Activated T-cell treated with anti-CD3 and anti-CD28 coated beads, Interleukin-2, amount 50 U/mL, for 4 hours (primary cell): ENCODE data around the gene ATIC. TPM values are rescaled to one million over a fixed set of nuclear protein-coding genes. Genes with fewer than 3 reads are reported as not detected.

Experiments used
- ATAC-seq, 2 donors: fragments of 200-7000 bp; cut with Tn5 transposase; one replicate each; pipeline ENCODE4 v1.10.0; 2021
- DNase-seq: peaks from one replicate; pipeline ENCODE4 v3.0.0-alpha.2; 2020
- H3K27me3 Mint-ChIP-seq: one replicate; pipeline ENCODE4 v1.8.0; 2021; ENCODE audit warnings: low read depth, mixed read lengths
- H3K36me3 Mint-ChIP-seq: one replicate; pipeline ENCODE4 v1.8.0; 2022; ENCODE audit warnings: mixed read lengths; ENCODE audit not compliant: insufficient read depth
- H3K4me1 Mint-ChIP-seq: one replicate; pipeline ENCODE4 v1.8.0; 2021; ENCODE audit warnings: low read depth, mixed read lengths
- H3K4me3 Mint-ChIP-seq: one replicate; pipeline ENCODE4 v1.8.0; 2021; ENCODE audit warnings: mild to moderate bottlenecking, moderate library complexity, mixed read lengths
- H3K9me3 Mint-ChIP-seq: one replicate; pipeline ENCODE4 v1.8.0; 2021; ENCODE audit warnings: mixed read lengths
- total RNA-seq, 3 donors: library from RNA; stranded (reverse); gene quantifications; one replicate each; pipeline ENCODE4 v1.2.1, GENCODE V29; 2021

ATIC gene
- total RNA-seq, 3 donors from 2014 or later = 289 to 356 (median 345) TPM

DNA sequence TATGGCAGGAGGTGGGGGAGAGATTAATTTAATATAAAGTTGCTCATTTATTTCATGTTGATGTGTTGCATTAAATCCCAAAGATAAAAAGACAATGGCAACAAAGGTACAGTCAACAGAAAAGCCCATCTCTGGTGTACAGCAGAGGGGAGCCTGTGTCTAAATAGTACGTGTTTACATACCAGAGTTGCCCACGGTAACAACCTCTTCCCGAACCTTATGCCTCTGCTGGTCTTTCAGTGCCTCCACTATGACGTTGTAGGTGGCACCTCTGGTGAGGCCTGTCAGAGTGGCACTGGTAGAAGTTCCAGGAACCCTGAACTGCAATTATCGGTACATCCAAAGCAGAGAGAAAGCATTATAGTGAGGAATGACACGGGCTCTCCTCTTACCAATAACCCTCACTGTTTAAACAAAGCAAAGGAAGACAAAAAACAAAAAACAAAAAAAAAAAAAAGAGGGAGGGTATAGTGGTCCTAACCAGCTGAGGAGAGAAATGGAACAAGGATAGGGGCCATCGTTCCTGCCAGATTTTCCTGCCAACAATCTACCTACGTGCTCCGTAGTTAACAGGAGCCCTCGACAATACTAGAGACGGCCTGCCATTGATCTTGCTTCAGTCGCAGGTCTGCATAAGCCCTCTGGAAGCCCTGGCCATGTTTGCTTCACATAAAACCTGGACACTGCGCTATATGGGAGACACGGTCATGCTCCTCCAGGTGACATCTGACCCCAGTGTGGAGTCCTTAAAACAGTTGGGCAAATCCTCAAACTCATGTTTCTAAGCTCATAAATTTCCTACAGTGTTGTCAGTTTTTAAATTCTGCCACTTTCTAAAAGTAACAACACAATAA, 58.5 kb downstream of the ATIC start:
- Mint-ChIP-seq H3K4me3 (no peak overlapping the region), H3K27me3 (no peaks in the 10 kb centered on the region), H3K9me3 (no peaks in the 10 kb centered on the region), H3K36me3 (peaks cover 12% of the 10 kb centered on the region), H3K4me1 (no peaks in the 10 kb centered on the region)
- DNase-seq (no peak), ATAC-seq (no peak)

DNA sequence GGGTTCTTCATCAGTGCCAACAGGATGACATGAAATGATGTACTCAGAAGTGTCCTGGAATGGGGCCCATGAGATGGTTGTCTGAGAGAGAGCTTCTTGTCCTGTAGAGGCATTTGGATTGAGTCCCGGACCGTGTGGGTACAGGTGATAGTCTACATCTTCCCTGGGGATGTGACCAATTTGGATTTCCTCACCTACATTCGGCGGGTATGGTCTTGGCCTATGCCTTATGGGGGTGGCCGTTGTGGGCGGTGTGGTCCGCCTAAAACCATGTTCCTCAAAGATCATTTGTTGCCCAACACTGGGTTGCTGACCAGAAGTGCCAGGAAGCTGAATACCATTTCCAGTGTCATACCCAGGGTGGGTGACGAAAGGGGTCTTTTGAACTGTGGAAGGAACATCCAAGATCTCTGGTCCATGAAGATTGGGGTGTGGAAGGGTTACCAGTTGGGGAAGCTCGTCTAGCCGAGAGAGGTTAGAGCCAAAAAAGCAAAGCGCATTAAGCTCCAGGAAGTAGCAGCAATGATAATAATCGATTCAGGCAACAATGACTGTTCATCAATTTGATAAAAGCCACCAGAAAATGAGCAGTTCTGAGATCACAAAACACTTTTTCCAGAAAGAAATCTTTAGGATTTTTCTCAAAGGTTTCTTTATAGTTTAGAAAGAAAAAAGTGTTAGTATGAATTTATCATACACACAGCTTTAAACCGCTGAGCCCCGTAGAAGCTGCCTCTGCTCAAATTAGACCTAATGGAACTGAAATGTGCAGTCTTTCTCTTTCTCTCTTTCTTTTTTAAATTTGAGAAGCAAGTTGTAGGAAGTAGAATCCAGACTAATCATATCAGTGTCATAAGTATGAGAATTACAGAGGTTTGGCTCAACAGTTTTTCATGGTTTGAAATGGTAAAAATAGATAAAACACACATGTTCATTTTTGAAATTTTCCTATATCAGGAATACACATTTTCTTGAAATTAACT, 60.3 kb downstream of the ATIC start:
- Mint-ChIP-seq H3K4me3 (no peak overlapping the region), H3K4me1 (no peaks in the 10 kb centered on the region), H3K9me3 (no peaks in the 10 kb centered on the region), H3K36me3 (peaks cover 9% of the 10 kb centered on the region), H3K27me3 (no peaks in the 10 kb centered on the region)
- ATAC-seq (no peak), DNase-seq (no peak)

DNA sequence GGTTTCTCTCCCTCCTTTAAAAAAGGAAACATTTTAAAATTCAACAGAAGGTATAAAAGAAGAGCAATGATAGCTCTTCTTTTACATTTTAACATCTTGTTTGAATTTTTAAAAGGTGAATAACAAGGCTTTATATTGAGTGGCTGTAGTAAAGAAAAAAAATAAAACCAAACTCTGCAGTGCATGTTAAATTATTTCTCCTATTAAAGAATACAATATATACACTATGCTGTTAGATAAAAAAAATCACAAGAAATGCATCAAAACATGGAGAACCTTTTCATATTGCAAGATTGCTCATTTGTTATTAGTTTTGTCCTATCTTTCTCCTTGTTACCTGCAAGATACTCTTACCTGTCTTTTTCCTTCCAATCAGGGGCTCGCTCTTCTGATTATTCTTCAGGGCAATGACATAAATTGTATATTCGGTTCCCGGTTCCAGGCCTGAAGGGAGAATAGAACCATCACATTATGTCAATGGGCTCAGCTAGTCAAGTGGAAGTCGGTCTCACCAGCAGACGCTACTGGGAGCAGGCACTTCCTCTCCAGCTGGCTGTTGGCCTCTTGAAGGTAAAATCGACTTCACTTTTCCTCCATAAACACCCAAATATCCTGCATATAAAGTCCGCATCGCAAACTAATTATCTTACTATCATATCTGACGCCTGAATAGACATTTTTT, 61.2 kb downstream of the ATIC start:
- DNase-seq (no peak), ATAC-seq (no peak)
- H3K36me3 Mint-ChIP-seq = peaks cover 8% of the 10 kb centered on the region
- no peaks in the 10 kb centered on the region for H3K27me3 Mint-ChIP-seq
- no peak overlapping the region for H3K4me3 Mint-ChIP-seq
- H3K9me3 Mint-ChIP-seq = no peaks in the 10 kb centered on the region
- no peaks in the 10 kb centered on the region for H3K4me1 Mint-ChIP-seq

DNA sequence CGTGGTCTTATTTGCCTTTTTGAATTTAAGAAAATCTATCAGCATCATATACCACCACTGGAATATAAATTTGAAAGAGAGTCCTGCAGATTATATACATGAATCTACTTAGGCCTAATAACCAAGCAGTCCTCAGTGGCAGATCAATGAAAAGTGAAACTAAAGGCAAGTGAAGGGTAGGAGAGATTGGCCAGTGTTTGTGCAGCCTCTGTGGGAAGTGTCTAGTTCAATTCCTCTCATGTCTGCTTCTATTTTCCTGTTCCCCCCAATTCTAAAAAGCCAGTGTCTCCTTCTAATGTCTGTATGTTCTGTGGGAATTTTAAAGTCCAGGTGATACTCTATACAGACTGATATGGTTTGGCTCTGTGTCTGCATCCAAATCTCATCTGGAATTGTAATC, 62.1 kb downstream of the ATIC start:
- H3K4me3 Mint-ChIP-seq = no peak overlapping the region
- ATAC-seq = no peak
- no peak for DNase-seq
- H3K9me3 Mint-ChIP-seq = no peaks in the 10 kb centered on the region
- no peaks in the 10 kb centered on the region for H3K27me3 Mint-ChIP-seq
- peaks cover 8% of the 10 kb centered on the region for H3K36me3 Mint-ChIP-seq
- no peaks in the 10 kb centered on the region for H3K4me1 Mint-ChIP-seq

DNA sequence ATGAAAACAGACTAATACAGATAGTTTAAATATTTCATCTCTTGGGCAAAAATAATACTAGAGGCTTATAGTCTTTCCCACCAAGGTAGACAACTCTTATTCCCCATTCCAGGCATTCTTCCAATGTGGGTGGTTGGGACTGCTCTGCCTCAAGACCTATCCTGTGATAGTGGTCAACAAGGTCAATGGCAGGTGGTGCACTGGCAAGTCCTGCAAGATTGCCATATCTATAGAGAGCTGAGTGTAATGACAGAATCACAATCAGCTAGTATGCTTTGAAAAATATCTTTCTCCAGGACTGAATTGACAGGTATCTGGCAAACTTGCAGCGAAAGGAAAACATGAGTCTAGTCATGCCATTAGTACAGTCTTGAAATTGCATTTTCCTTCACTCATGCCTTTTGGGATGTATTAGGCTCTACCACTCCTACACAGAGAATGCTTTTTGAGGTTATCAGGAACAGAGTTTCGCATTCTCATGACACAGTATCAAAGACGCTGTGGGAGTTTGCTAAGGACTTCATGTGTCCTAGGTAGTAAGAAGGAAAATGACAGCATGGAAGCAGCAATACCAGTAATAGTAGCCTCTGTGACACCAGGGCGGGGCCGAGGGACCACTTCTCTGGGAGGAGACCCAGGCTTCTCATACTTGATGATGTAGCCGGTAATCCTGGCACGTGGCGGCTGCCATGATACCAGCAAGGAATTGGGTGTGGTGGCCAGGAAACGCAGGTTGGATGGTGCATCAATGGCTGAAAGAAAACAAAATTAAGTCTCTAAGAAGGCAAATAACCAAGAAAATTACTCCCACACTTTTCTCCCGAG, 63.0 kb downstream of the ATIC start:
- no peak for ATAC-seq
- H3K4me3 Mint-ChIP-seq = no peak overlapping the region
- H3K4me1 Mint-ChIP-seq = no peaks in the 10 kb centered on the region
- H3K9me3 Mint-ChIP-seq = no peaks in the 10 kb centered on the region
- no peak for DNase-seq
- no peaks in the 10 kb centered on the region for H3K27me3 Mint-ChIP-seq
- peaks cover 8% of the 10 kb centered on the region for H3K36me3 Mint-ChIP-seq

DNA sequence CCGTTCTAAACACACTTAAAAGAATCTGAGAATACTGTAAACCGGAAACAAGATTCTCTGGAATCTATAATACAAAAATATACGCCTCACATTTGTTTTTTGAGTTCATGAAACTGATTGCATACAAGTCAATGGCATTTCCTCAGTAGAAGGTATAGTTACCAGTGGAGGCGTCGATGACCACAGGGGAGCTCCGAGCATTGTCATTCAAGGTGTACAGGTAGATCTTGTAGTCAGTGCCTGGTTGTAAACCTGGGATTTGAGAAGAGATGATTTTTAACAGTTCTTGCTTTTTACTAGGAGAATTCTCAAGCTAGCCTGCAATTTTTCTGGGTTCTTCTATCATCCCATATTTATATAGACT, 63.6 kb downstream of the ATIC start:
- DNase-seq (no peak), ATAC-seq (no peak)
- Mint-ChIP-seq H3K4me3 (no peak overlapping the region), H3K36me3 (peaks cover 8% of the 10 kb centered on the region), H3K9me3 (no peaks in the 10 kb centered on the region), H3K27me3 (no peaks in the 10 kb centered on the region), H3K4me1 (no peaks in the 10 kb centered on the region)

GRCh38 chr2:215376103-215376780, 64.4 kb downstream of the ATIC start:
- no peak for DNase-seq
- H3K27me3 Mint-ChIP-seq = no peaks in the 10 kb centered on the region
- ATAC-seq = no peak
- no peaks in the 10 kb centered on the region for H3K9me3 Mint-ChIP-seq
- H3K4me1 Mint-ChIP-seq = no peaks in the 10 kb centered on the region
- no peak overlapping the region for H3K4me3 Mint-ChIP-seq
- peaks cover 8% of the 10 kb centered on the region for H3K36me3 Mint-ChIP-seq

GRCh38 chr2:215377283-215377682, 65.4 kb downstream of the ATIC start:
- H3K36me3 Mint-ChIP-seq = peaks cover 8% of the 10 kb centered on the region
- H3K9me3 Mint-ChIP-seq = no peaks in the 10 kb centered on the region
- DNase-seq = no peak
- no peak for ATAC-seq
- H3K27me3 Mint-ChIP-seq = no peaks in the 10 kb centered on the region
- H3K4me3 Mint-ChIP-seq = no peak overlapping the region
- H3K4me1 Mint-ChIP-seq = no peaks in the 10 kb centered on the region

- H3K9me3 Mint-ChIP-seq = no peaks in the 10 kb centered on the region
Observed at GRCh38 chr2:215378045-215378444, 66.2 kb downstream of the ATIC start.

GRCh38 chr2:215379039-215379438, 67.2 kb downstream of the ATIC start:
- H3K4me1 Mint-ChIP-seq = no peaks in the 10 kb centered on the region
- no peak overlapping the region for H3K4me3 Mint-ChIP-seq
- peaks cover 8% of the 10 kb centered on the region for H3K36me3 Mint-ChIP-seq
- no peaks in the 10 kb centered on the region for H3K27me3 Mint-ChIP-seq
- DNase-seq (no peak), ATAC-seq (no peak)
- no peaks in the 10 kb centered on the region for H3K9me3 Mint-ChIP-seq

More at GRCh38 chr2:215378045-215378444, 66.2 kb downstream of the ATIC start:
- no peak for ATAC-seq
- no peaks in the 10 kb centered on the region for H3K27me3 Mint-ChIP-seq
- H3K4me1 Mint-ChIP-seq = no peaks in the 10 kb centered on the region
- H3K36me3 Mint-ChIP-seq = peaks cover 8% of the 10 kb centered on the region
- H3K4me3 Mint-ChIP-seq = no peak overlapping the region
- DNase-seq = no peak

- no peaks in the 10 kb centered on the region for H3K27me3 Mint-ChIP-seq
- H3K4me1 Mint-ChIP-seq = no peaks in the 10 kb centered on the region
- H3K4me3 Mint-ChIP-seq = no peak overlapping the region
- ATAC-seq (no peak), DNase-seq (no peak)
- no peaks in the 10 kb centered on the region for H3K36me3 Mint-ChIP-seq
- no peaks in the 10 kb centered on the region for H3K9me3 Mint-ChIP-seq
Observed at GRCh38 chr2:215379948-215380347, 68.1 kb downstream of the ATIC start.

DNA sequence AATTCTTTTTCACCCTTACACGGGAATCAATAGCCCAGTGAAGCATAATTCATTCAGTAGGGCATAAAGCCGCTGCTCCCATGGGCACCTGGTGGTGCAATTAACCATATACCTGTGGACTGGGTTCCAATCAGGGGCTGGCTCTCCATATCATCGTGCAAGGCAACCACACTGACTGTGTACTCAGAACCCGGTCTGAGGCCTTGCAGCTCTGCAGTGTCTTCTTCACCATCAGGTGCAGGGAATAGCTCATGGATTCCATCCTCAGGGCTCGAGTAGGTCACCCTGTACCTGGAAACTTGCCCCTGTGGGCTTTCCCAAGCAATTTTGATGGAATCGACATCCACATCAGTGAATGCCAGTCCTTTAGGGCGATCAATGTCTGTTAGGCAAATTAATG, 68.8 kb downstream of the ATIC start:
- DNase-seq = no peak
- H3K9me3 Mint-ChIP-seq = no peaks in the 10 kb centered on the region
- H3K4me1 Mint-ChIP-seq = no peaks in the 10 kb centered on the region
- H3K4me3 Mint-ChIP-seq = no peak overlapping the region
- no peaks in the 10 kb centered on the region for H3K36me3 Mint-ChIP-seq
- no peaks in the 10 kb centered on the region for H3K27me3 Mint-ChIP-seq
- no peak for ATAC-seq

DNA sequence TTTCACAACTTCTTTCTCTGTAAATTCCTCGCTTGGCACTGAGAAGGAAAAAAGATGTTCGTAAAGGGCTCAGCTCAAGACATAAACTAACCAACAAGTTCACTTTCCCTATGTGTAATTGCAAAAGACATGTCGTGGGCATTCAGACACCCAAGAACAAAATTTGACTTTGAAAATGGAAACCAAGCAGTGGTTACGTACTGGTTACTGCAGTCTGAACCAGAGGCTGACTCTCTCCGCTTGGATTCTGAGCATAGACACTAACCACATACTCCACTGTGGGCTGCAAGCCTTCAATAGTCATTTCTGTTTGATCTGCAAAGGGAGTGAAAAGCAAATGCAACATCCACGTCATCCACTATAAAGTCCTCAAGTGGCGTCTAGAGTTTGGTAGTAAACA, 70.2 kb downstream of the ATIC start:
- ATAC-seq (no peak), DNase-seq (no peak)
- no peaks in the 10 kb centered on the region for H3K36me3 Mint-ChIP-seq
- H3K4me3 Mint-ChIP-seq = no peak overlapping the region
- no peaks in the 10 kb centered on the region for H3K9me3 Mint-ChIP-seq
- no peaks in the 10 kb centered on the region for H3K4me1 Mint-ChIP-seq
- no peaks in the 10 kb centered on the region for H3K27me3 Mint-ChIP-seq
